Activated CD4-positive, alpha-beta memory T cell treated with anti-CD3 and anti-CD28 coated beads, Interleukin-2, amount 10 ng/mL, durations not matched to agents 7 days and 5 days (primary cell): ENCODE data around the gene GRP. TPM values are rescaled to one million over a fixed set of nuclear protein-coding genes. Genes with fewer than 3 reads are reported as not detected.

ENCODE experiments used
- CTCF ChIA-PET: fragments of 350-600 bp; sonication (Branson Sonifier 250); formaldehyde crosslinking; loops from one replicate; lab custom pipeline; 2021; ENCODE audit warnings: antibody characterized with exemption, inconsistent platforms; lab: Charles Lee
- POLR2A ChIA-PET: fragments of 350-600 bp; sonication (Branson Sonifier 250); formaldehyde crosslinking; loops from one replicate; lab custom pipeline; 2021; ENCODE audit warnings: antibody characterized with exemption; lab: Charles Lee
- DNase-seq: peaks from one replicate; pipeline ENCODE4 v3.0.0-alpha.2; 2020
- H3K27ac Mint-ChIP-seq: one replicate; pipeline ENCODE4 v1.8.0; 2021; ENCODE audit warnings: mild to moderate bottlenecking, mixed read lengths
- H3K27me3 Mint-ChIP-seq: one replicate; pipeline ENCODE4 v1.8.0; 2021; ENCODE audit warnings: mixed read lengths
- H3K36me3 Mint-ChIP-seq: one replicate; pipeline ENCODE4 v1.8.0; 2021; ENCODE audit warnings: low read depth, mixed read lengths
- H3K4me1 Mint-ChIP-seq: one replicate; pipeline ENCODE4 v1.8.0; 2021; ENCODE audit warnings: mixed read lengths
- H3K4me3 Mint-ChIP-seq: one replicate; pipeline ENCODE4 v1.8.0; 2021; ENCODE audit warnings: mild to moderate bottlenecking, mixed read lengths
- H3K9me3 Mint-ChIP-seq: one replicate; pipeline ENCODE4 v1.8.0; 2021; ENCODE audit warnings: mixed read lengths
- total RNA-seq, 2 experiments: library from RNA; stranded (reverse); gene quantifications; one replicate each; pipeline ENCODE4 v1.2.3, GENCODE V29; 2021

GRP gene
- total RNA-seq, result not detected

- peaks cover 77% of the 10 kb centered on the region for H3K27me3 Mint-ChIP-seq
- ChIA-PET POLR2A (no interaction called here), CTCF (no interaction called here)
- H3K9me3 Mint-ChIP-seq, result no peaks in the 10 kb centered on the region
- no peak for DNase-seq
- H3K4me1 Mint-ChIP-seq, result peaks cover 9% of the 10 kb centered on the region
- no peak within 1 kb of the TSS for H3K4me3 Mint-ChIP-seq
- H3K27ac Mint-ChIP-seq, result no peak within 1 kb of the TSS
- H3K36me3 Mint-ChIP-seq, result no peaks in the 10 kb centered on the region
Measured at GRCh38 chr18:59219672-59220163, at the start of gene GRP. Gene GRP, plus strand, starts transcription at chr18:59220158. Its CDS starts 108 bp downstream, at chr18:59220266.

GRCh38 chr18:59172664-59173249 is 47.2 kb upstream of the GRP start:
- CTCF ChIA-PET, result no interaction called here
- Mint-ChIP-seq H3K36me3 (peaks cover 13% of the 10 kb centered on the region), H3K27me3 (peaks cover 15% of the 10 kb centered on the region), H3K4me3 (no peak overlapping the region), H3K27ac (no peak overlapping the region), H3K9me3 (peaks cover 25% of the 10 kb centered on the region), H3K4me1 (no peaks in the 10 kb centered on the region)
- POLR2A ChIA-PET, result no interaction called here
- DNase-seq, result no peak

GRCh38 chr18:59177485-59177884 is 42.5 kb upstream of the GRP start:
- peaks cover 14% of the 10 kb centered on the region for H3K9me3 Mint-ChIP-seq
- no peak overlapping the region for H3K4me3 Mint-ChIP-seq
- ChIA-PET POLR2A (no interaction called here), CTCF (no interaction called here)
- DNase-seq, result no peak
- H3K27me3 Mint-ChIP-seq, result peaks cover 2% of the 10 kb centered on the region
- H3K27ac Mint-ChIP-seq, result no peak overlapping the region
- H3K36me3 Mint-ChIP-seq, result peaks cover 13% of the 10 kb centered on the region
- H3K4me1 Mint-ChIP-seq, result no peaks in the 10 kb centered on the region

- Mint-ChIP-seq H3K27ac (no peak overlapping the region), H3K27me3 (peaks cover 5% of the 10 kb centered on the region), H3K9me3 (no peaks in the 10 kb centered on the region), H3K36me3 (no peaks in the 10 kb centered on the region), H3K4me3 (no peak overlapping the region), H3K4me1 (no peaks in the 10 kb centered on the region)
- no peak for DNase-seq
- POLR2A ChIA-PET, result no interaction called here
- CTCF ChIA-PET, result no interaction called here
Measured at GRCh38 chr18:59180150-59180845, 39.7 kb upstream of the GRP start.

- no peaks in the 10 kb centered on the region for H3K4me1 Mint-ChIP-seq
- POLR2A ChIA-PET, result no interaction called here
- H3K4me3 Mint-ChIP-seq, result no peak overlapping the region
- H3K9me3 Mint-ChIP-seq, result no peaks in the 10 kb centered on the region
- H3K36me3 Mint-ChIP-seq, result no peaks in the 10 kb centered on the region
- no peak overlapping the region for H3K27ac Mint-ChIP-seq
- peaks cover 10% of the 10 kb centered on the region for H3K27me3 Mint-ChIP-seq
- no peak for DNase-seq
- CTCF ChIA-PET, result no interaction called here
Measured at GRCh38 chr18:59182673-59183072, 37.3 kb upstream of the GRP start.

- CTCF ChIA-PET, result no interaction called here
- POLR2A ChIA-PET, result no interaction called here
- H3K27me3 Mint-ChIP-seq, result peaks cover 8% of the 10 kb centered on the region
- H3K9me3 Mint-ChIP-seq, result no peaks in the 10 kb centered on the region
- no peak overlapping the region for H3K4me3 Mint-ChIP-seq
- DNase-seq, result no peak
- no peak overlapping the region for H3K27ac Mint-ChIP-seq
- no peaks in the 10 kb centered on the region for H3K36me3 Mint-ChIP-seq
- H3K4me1 Mint-ChIP-seq, result peaks cover 5% of the 10 kb centered on the region
Measured at GRCh38 chr18:59189008-59189407, 30.9 kb upstream of the GRP start.

- H3K27me3 Mint-ChIP-seq, result peaks cover 7% of the 10 kb centered on the region
- DNase-seq, result no peak
- no peaks in the 10 kb centered on the region for H3K9me3 Mint-ChIP-seq
- H3K36me3 Mint-ChIP-seq, result no peaks in the 10 kb centered on the region
- peaks cover 5% of the 10 kb centered on the region for H3K4me1 Mint-ChIP-seq
- no peak overlapping the region for H3K27ac Mint-ChIP-seq
- H3K4me3 Mint-ChIP-seq, result no peak overlapping the region
- ChIA-PET POLR2A (interaction anchor here (1.4 kb wide), 1 partner anchor 49 kb away, joined by 3 read pairs; no protein-coding TSS in a partner anchor), CTCF (no interaction called here)
Measured at GRCh38 chr18:59189746-59190145, 30.2 kb upstream of the GRP start.

GRCh38 chr18:59196161-59196725 is 23.7 kb upstream of the GRP start:
- no peak for DNase-seq
- Mint-ChIP-seq H3K4me3 (no peak overlapping the region), H3K36me3 (no peaks in the 10 kb centered on the region), H3K27ac (no peak overlapping the region), H3K9me3 (no peaks in the 10 kb centered on the region), H3K27me3 (peaks cover 15% of the 10 kb centered on the region), H3K4me1 (no peaks in the 10 kb centered on the region)
- CTCF ChIA-PET, result no interaction called here
- POLR2A ChIA-PET, result no interaction called here

- POLR2A ChIA-PET, result no interaction called here
- H3K27ac Mint-ChIP-seq, result no peak overlapping the region
- CTCF ChIA-PET, result no interaction called here
Measured at GRCh38 chr18:59197636-59198035, 22.3 kb upstream of the GRP start.

GRCh38 chr18:59198215-59198614 is 21.7 kb upstream of the GRP start:
- ChIA-PET POLR2A (no interaction called here), CTCF (no interaction called here)
- H3K9me3 Mint-ChIP-seq, result no peaks in the 10 kb centered on the region
- no peak for DNase-seq
- H3K4me3 Mint-ChIP-seq, result no peak overlapping the region
- H3K4me1 Mint-ChIP-seq, result no peaks in the 10 kb centered on the region
- no peak overlapping the region for H3K27ac Mint-ChIP-seq
- H3K27me3 Mint-ChIP-seq, result peaks cover 18% of the 10 kb centered on the region
- H3K36me3 Mint-ChIP-seq, result no peaks in the 10 kb centered on the region

More at GRCh38 chr18:59197636-59198035, 22.3 kb upstream of the GRP start:
- no peaks in the 10 kb centered on the region for H3K9me3 Mint-ChIP-seq
- H3K27me3 Mint-ChIP-seq, result peaks cover 16% of the 10 kb centered on the region
- no peak for DNase-seq
- H3K4me3 Mint-ChIP-seq, result no peak overlapping the region
- H3K36me3 Mint-ChIP-seq, result no peaks in the 10 kb centered on the region
- H3K4me1 Mint-ChIP-seq, result no peaks in the 10 kb centered on the region

- Mint-ChIP-seq H3K36me3 (no peaks in the 10 kb centered on the region), H3K4me3 (no peak overlapping the region), H3K9me3 (no peaks in the 10 kb centered on the region), H3K27ac (no peak overlapping the region), H3K4me1 (no peaks in the 10 kb centered on the region), H3K27me3 (peaks cover 22% of the 10 kb centered on the region)
- POLR2A ChIA-PET, result no interaction called here
- DNase-seq, result no peak
- CTCF ChIA-PET, result no interaction called here
Measured at GRCh38 chr18:59200787-59201186, 19.2 kb upstream of the GRP start.

- no peaks in the 10 kb centered on the region for H3K36me3 Mint-ChIP-seq
- H3K4me1 Mint-ChIP-seq, result no peaks in the 10 kb centered on the region
- no peaks in the 10 kb centered on the region for H3K9me3 Mint-ChIP-seq
- DNase-seq, result no peak
- no peak overlapping the region for H3K27ac Mint-ChIP-seq
- ChIA-PET POLR2A (no interaction called here), CTCF (no interaction called here)
- no peak overlapping the region for H3K4me3 Mint-ChIP-seq
- peaks cover 23% of the 10 kb centered on the region for H3K27me3 Mint-ChIP-seq
Measured at GRCh38 chr18:59202258-59202820, 17.6 kb upstream of the GRP start.

- no peak for DNase-seq
- ChIA-PET POLR2A (no interaction called here), CTCF (no interaction called here)
- H3K4me1 Mint-ChIP-seq, result no peaks in the 10 kb centered on the region
- peaks cover 13% of the 10 kb centered on the region for H3K27me3 Mint-ChIP-seq
- H3K36me3 Mint-ChIP-seq, result no peaks in the 10 kb centered on the region
- H3K27ac Mint-ChIP-seq, result no peak overlapping the region
- H3K4me3 Mint-ChIP-seq, result no peak overlapping the region
- no peaks in the 10 kb centered on the region for H3K9me3 Mint-ChIP-seq
Measured at GRCh38 chr18:59207506-59207905, 12.5 kb upstream of the GRP start.
